KBM-7 (cell line): ENCODE data around the gene SLC36A1.
A peak's percentile ranks its signal among the peaks of the same experiment; 100 is the strongest.
"Not testable (repeated sequence)": the region's sequence is repeated elsewhere in the genome, so short reads cannot be mapped to it uniquely, and the experiment has no call there.

ENCODE experiments used
- DNase-seq: peaks from one replicate; pipeline ENCODE4 v3.0.0-alpha.2; 2015
- in situ Hi-C: fragments of 300-500 bp; cut with MboI; formaldehyde crosslinking; loops from 2 replicates; pipeline ENCODE4 v1.14.3; 2020; ENCODE audit warnings: low sequenced_read_pairs, low pct_unique_long_range_greater_than_20kb, mixed read lengths

Gene SLC36A1

GRCh38 chr5:151477101-151477500 lies 29.7 kb downstream of the SLC36A1 start:
- DNase-seq: no peak
- in situ Hi-C loops: no loop called here

- DNase-seq: no peak
- in situ Hi-C loops: no loop called here
Measured at GRCh38 chr5:151480384-151481293, 33.2 kb downstream of the SLC36A1 start.

GRCh38 chr5:151483176-151483575 lies 35.8 kb downstream of the SLC36A1 start:
- in situ Hi-C loops: no loop called here
- DNase-seq: peak; percentile 14

GRCh38 chr5:151483647-151484046 lies 36.2 kb downstream of the SLC36A1 start:
- in situ Hi-C loops: no loop called here
- peak; percentile 8 for DNase-seq

- in situ Hi-C loops: no loop called here
- DNase-seq: no peak
Measured at GRCh38 chr5:151487544-151487943, 40.1 kb downstream of the SLC36A1 start.

GRCh38 chr5:151490627-151491026 lies 43.2 kb downstream of the SLC36A1 start:
- no peak for DNase-seq
- in situ Hi-C loops: no loop called here

GRCh38 chr5:151491062-151491461 lies 43.7 kb downstream of the SLC36A1 start:
- no peak for DNase-seq
- in situ Hi-C loops: no loop called here

GRCh38 chr5:151492729-151493128 lies 45.3 kb downstream of the SLC36A1 start:
- in situ Hi-C loops: no loop called here
- DNase-seq: no peak

GRCh38 chr5:151493665-151494064 lies 46.3 kb downstream of the SLC36A1 start:
- in situ Hi-C loops: no loop called here

GRCh38 chr5:151495320-151495719 lies 47.9 kb downstream of the SLC36A1 start:
- DNase-seq: no peak
- in situ Hi-C loops: no loop called here

More at GRCh38 chr5:151493665-151494064, 46.3 kb downstream of the SLC36A1 start:
- DNase-seq: no peak

GRCh38 chr5:151496041-151496484 lies 48.7 kb downstream of the SLC36A1 start:
- in situ Hi-C loops: no loop called here
- DNase-seq: no peak

GRCh38 chr5:151497391-151498002 lies 50.1 kb downstream of the SLC36A1 start:
- DNase-seq: no peak
- in situ Hi-C loops: no loop called here

- in situ Hi-C loops: no loop called here
Measured at GRCh38 chr5:151498395-151499155, 51.2 kb downstream of the SLC36A1 start.

GRCh38 chr5:151499501-151500035 lies 52.2 kb downstream of the SLC36A1 start:
- no peak for DNase-seq
- in situ Hi-C loops: no loop called here

More at GRCh38 chr5:151498395-151499155, 51.2 kb downstream of the SLC36A1 start:
- DNase-seq: no peak

GRCh38 chr5:151504006-151504405 lies 56.6 kb downstream of the SLC36A1 start:
- DNase-seq: no peak
- in situ Hi-C loops: no loop called here

- DNase-seq, in situ Hi-C loops: not testable (repeated sequence)
Measured at GRCh38 chr5:151508308-151508707, 60.9 kb downstream of the SLC36A1 start.

GRCh38 chr5:151509231-151509630 lies 61.8 kb downstream of the SLC36A1 start:
- in situ Hi-C loops: no loop called here
- DNase-seq: no peak

- in situ Hi-C loops: no loop called here
- DNase-seq: no peak
Measured at GRCh38 chr5:151509836-151510235, 62.4 kb downstream of the SLC36A1 start.

- in situ Hi-C loops: no loop called here
- no peak for DNase-seq
Measured at GRCh38 chr5:151517122-151517920, 69.9 kb downstream of the SLC36A1 start.
